NCI-H2227 (cell line): ENCODE results near the gene CDK9.
"Not testable (repeated sequence)": the region's sequence is repeated elsewhere in the genome, so short reads cannot be mapped to it uniquely, and the experiment has no call there.

Source experiments
- DNase-seq: peaks from one replicate; lab custom pipeline; 2025; ENCODE audit not compliant: unreplicated experiment; lab: John Stamatoyannopoulos, UW

CDK9 gene

GRCh38 chr9:127779136-127779981 is 6.5 kb upstream of the CDK9 start:
- no peak for DNase-seq

DNA sequence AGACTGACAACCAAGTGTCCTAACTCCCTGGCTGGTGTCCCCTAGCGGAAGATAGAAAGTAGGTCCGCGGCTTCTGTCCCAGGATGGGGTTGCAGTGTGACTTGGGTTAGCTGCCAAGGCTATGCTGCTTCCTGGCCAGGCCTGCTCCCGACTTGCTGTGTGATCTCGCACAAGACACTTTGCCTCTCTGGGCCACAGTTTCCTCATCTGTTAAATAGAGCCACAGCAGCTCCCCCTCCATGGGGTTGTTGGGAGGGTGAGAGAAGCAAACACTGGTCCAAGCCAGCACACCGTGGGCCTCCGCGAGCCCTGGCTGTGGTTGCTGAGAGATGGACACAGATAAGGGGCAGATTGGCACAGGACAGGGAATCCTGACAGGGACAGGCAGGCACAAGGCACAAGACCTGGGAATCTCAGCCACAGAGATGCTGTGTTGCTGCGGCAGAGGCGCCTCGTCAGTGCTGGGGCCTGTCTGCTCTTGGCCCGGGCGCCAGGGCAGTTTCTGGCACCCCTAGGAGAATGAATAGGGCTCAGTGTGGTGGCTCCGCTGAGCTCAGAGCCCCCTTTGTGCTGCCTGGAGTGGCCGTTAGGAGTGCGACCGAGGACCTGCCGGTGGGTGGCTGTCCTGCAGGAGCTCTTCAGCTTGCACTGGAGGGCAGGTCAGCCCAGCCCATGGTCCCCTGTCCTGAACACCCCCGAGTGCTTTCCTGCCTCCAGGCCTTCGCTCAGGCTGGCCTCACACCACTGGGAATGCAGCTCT is 5.5 kb upstream of the CDK9 start:
- no peak for DNase-seq

DNA sequence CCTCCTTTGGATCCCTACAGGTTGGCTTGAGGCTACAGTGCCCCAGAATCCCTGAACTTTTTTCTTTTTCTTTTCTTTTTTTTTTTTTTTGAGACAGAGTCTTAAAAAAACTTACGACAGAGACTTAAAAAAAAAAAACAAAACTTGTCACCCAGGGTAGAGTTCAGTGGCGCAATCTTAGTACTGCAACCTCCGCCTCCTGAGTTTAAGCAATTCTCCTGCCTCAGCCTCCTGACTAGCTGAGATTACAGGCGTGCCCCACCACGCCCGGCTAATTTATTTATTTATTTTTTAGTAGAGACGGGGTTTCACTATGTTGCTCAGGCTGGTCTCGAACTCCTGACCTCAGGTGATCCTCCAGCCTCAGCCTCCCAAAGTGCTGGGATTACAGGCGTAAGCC is 4.9 kb upstream of the CDK9 start:
- DNase-seq = not testable (repeated sequence)

DNA sequence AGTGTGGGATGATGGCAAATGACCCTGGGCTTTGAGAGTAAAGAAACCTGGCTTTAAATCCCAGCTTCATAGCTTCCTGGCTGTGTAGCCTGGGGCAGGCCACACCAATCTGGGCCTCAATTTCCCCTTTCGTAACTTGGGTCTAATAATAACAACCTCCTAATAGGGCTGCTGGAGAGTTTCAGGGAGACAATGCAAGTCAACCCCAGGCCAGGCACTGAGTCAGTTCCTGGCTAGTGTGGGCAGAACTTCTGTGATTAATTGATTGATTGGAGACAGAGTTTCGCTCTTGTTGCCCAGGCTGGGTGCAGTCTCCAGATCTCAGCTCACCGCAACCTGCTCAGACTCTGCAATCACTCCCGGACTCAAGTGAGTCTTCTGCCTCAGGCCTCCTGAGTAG is 4.0 kb upstream of the CDK9 start:
- no peak for DNase-seq

DNA sequence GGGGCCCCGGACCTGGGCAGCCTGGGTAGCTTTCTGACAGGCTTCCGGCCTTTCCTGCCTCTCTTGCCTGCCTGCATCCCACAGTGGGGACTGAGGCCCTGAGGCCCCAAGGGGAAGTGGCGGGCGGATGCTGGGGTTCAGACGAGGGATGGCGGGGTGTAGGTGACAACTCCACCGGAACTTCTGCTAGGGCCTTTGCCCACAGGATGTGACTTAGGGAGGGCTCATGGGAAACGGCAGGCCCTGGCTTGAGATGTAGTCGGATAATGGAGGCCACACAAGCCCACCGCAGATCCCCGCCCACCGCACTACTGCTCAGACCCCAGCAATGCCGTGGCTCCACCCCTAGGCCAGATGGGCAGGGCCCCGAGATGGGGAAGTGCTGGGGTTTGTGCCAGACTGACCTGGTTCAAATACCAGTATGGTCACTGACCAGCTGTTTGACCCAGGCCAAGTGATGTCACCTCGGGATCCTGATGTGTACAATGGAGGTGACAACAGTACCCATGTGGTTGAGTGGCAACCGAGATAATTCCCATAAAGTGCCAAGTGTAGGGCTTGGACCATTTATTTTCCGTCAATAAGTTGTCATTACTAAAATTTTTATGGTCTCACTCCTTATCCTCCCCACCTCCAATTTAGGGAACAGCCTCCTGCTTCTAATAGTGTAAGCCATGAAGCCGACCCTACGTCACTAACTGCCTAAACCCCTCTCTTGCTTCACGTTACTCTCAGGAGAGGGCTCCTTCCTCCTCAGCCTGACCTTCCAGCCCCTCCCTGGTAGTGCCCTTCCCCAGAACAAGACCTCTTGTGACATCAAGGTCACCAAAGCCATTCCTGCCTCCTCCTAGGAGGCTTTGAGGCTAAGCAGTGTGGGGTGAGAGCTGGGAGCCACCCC is 2.5 kb upstream of the CDK9 start:
- DNase-seq = no peak

DNA sequence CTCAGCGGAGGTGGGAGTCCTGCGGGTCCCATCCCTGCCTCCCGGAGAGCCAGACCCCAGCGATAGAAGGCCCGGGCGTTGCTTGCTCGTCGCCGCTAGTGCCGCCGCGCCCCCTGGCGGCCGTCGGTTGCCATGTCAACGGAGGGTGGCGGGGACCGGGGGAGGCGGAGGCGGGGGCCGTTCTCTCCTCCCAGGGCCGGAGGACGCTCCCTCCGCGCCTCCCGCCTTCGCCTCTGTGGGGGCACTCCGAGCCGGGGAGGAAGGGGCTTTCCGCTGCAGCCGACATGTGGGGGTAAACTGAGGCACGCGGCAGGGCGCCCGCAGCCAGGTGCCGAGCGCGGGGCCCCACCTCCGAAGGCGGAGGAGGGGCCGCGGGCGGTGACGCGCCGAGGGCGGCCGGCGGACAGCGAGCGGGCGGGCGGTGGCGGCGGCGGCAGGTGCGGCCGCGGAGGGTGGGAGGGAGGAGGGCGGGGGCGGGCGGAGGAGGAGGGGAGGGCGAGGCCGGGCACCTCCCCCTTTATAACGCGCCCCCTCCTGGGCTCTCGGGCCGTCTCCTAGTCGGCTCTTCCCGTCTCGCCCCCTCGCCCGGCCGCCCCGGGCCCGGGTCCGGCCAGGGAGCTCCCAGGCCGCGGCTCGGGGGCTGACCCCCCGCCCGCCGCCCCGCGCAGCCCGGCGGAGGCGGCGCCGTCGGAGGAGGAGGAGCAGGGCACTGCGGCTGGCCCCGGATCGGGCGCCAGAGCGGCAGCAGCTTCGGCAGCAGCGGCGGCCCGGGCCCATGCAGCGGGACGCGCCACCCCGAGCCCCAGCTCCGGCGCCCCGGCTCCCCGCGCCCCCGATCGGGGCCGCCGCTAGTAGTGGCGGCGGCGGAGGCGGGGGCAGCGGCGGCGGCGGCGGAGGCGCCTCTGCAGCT is 556 bp upstream of the CDK9 start:
- DNase-seq = peak; percentile 87

DNA sequence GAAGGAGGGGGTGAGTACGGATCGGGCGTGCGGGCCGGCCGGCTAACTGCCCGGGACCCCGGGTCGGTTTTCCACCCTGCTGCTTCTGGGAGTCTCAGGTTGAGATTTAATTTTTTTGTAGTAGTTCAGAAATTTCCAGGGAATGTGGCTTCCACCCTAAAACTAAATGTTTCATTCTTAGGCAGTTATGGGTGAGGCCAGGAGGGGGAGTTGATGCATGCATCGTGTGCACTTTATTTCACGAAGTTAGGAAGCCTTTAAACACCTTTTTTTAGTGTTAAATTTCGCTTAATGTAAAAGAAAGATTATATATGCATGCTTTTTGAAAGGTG is 905 bp downstream of the CDK9 start:
- DNase-seq = no peak

GRCh38 chr9:127788337-127789011 is 2.6 kb downstream of the CDK9 start:
- DNase-seq = no peak

- DNase-seq = no peak
Measured at GRCh38 chr9:127789179-127789578, 3.3 kb downstream of the CDK9 start.

DNA sequence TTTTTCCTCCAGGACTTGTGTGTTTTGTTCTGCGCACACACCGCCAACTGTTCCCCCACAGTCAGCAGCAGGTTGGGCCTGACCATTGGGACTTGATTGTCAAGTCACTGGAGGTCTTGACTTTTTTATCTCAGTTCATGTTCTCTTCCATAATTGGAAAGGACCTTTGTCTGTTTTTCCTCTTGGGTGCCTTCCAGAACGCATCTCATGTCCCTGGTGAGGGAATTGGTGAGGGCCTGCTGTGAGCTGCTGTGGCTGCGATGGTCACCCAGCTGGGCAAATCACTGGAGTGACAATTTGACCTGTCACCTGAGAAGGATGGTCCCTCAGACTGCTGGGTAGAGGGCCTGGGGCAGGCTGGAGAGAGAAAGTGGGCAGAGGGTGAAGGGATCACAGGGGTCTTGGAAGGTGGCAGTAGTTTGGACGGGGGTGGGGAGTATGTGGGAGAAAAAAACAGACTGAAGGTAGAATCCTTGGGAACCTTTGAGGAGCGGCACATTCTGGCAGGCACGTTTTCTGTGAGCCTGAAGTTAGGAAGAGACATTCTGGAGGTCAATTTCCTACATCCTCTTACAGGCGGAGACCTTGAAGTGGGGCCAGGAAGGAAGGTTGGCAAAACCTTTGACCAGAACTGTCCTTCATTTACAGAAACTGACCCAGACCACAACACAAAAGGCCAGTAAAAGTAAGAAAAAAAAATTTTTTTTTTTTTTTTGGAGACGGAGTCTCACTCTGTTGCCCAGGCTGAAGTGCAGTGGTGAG is 4.4 kb downstream of the CDK9 start:
- no peak for DNase-seq

- no peak for DNase-seq
Measured at GRCh38 chr9:127791085-127791484, 5.3 kb downstream of the CDK9 start.

DNA sequence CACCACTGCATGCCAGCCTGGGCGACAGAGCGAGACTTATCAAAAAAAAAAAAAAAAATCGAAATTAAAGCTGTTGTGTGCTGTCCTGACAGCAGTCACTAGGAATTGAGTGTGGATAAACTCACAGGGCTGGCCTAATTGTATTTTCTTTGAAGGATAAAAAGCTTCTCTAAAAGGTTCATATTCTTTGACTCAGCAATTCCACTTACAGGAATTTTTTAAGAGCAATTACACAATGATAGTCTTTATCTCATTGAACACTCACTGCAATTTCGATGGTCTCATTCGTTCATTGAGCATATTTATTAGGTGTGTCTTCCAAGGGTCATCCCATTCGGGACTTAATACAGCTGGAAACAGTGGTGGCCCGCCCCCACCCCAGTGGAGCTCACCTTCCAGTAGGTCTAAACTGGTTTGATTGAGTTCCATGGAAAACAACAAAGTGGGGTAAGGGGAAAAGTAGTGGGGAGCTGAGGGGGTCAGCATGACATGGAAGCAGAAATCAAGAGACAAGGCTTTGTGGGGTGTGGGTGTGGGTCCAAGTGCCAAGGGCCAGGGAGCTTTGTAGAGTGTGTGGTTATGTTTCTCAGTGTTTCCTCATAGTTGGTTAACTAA is 6.7 kb downstream of the CDK9 start:
- no peak for DNase-seq

DNA sequence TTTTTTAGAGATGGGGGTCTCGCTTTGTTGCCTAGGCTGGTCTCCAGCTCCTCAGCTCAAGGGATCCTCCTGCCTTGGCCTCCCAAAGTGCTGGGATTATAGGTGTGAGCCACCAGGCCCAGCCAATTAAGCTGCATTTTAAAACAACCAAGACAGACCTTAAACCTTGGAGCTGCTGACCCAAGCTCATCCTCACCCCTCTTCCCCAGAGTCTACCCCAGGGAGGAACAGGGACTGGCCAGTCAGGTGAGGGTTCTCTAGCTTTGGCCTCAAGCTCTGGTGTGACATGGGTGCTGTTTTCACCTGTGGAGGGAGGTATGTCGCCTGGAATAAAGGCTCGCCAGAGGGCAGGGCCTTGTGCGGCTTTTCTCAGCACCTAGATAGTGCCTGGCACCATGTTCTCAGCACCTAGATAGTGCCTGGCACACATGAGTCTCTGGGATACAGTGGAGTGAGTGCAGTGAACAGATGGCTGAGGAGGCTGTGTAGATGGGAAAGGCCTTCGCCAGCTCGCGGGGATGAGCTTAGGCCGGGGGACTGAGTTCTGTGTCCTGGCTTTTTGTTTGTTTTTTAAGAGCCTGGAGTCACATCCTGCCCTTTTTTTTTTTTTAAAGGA is 7.4 kb downstream of the CDK9 start:
- DNase-seq = no peak

DNA sequence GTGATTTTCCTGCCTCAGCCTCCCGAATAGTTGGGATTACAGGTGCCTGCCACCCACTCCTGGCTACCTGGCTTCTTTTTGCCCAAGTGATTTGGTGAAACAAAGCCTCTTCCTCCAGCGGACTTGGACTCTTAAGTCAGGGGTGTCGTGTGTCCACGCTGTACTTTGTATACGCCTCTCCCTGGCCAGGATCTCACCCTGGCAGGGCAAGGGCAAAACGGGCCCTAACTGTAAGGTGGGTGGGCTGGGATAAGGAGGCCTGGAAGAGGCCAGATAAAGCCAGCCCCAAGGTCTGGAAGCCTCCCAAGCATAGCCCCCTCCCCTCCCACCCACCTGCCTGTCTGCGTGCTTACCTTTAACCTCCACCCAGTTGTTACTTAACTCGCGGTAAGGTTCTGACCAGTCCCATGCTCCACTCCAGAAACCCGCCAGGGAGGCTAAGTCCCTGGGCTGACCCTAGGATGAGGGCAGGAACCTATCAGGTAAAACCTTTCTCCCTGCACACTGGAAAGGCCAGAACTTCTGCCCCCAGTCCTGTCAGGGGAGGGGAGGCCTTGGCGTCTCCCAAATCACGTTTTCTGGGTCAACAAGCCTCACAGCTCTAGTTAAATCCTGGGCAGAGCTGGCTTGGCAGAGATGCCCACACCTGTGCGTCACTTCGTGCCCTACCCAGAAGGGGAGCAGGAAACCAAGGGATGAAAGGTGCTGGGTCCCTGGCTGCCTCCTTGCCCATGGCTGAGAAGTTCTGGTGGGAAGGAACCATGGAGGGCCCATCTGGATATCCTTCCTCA is 8.4 kb downstream of the CDK9 start:
- DNase-seq = no peak

DNA sequence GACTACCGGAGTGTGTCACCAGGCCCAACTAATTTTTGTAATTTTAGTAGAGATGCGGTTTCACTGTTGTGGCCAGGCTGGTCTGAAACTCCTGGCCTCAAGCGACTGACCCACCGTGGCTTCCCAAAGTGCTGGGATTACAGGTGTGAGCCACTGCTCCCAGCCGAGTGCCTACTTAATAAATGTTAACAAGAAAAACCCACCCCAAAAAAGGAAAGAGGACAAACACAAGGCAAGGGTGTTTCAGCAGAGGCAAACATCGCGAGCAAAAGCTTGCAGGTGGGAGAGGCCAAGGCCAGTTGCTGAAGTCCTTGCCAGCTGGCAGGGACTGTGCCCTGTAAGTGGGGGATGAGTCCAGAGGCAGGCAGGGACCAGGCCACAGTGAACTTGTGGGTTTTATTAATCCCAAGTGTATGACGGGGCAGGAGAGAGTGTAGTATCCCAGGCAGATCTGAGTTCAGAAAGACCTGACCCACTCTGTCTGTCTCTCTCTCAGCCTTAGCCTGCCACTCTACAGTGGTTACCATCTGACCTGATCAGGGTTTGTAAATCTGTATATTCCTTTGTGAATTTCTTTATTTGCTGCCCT is 10.5 kb downstream of the CDK9 start:
- DNase-seq = no peak

GRCh38 chr9:127796852-127797370 is 11.1 kb downstream of the CDK9 start:
- no peak for DNase-seq
